Parathyroid adenoma (tissue), 2 donors: ENCODE results near the gene HOXB8.

Experiments used
- H2AFZ ChIP-seq: fragments of 300-600 bp; sonication (generic); one replicate; pipeline ENCODE4 v1.7.0; 2017; ENCODE audit warnings: antibody characterized with exemption, mild to moderate bottlenecking
- H3K27ac ChIP-seq: fragments of 300-600 bp; sonication (generic); one replicate; pipeline ENCODE4 v1.7.0; 2017
- H3K27me3 ChIP-seq: fragments of 300-600 bp; sonication (generic); one replicate; pipeline ENCODE4 v1.7.0; 2017; ENCODE audit warnings: low read length; ENCODE audit not compliant: control insufficient read depth, insufficient read depth
- H3K36me3 ChIP-seq: fragments of 300-600 bp; sonication (generic); one replicate; pipeline ENCODE4 v1.7.0; 2017; ENCODE audit warnings: low read length; ENCODE audit not compliant: control insufficient read depth, insufficient read depth
- H3K4me1 ChIP-seq: fragments of 300-600 bp; sonication (generic); one replicate; pipeline ENCODE4 v1.7.0; 2017; ENCODE audit warnings: control low read depth
- H3K4me2 ChIP-seq: fragments of 300-600 bp; sonication (generic); one replicate; pipeline ENCODE4 v1.7.0; 2017; ENCODE audit warnings: low read length
- H3K4me3 ChIP-seq: fragments of 300-600 bp; sonication (generic); one replicate; pipeline ENCODE4 v1.7.0; 2017; ENCODE audit warnings: low read depth, low read length
- H3K79me2 ChIP-seq: fragments of 300-600 bp; sonication (generic); one replicate; pipeline ENCODE4 v1.7.0; 2017; ENCODE audit warnings: control low read depth
- H3K9ac ChIP-seq: fragments of 300-600 bp; sonication (generic); one replicate; pipeline ENCODE4 v1.7.0; 2017; ENCODE audit warnings: mild to moderate bottlenecking
- H3K9me3 ChIP-seq: fragments of 300-600 bp; sonication (generic); one replicate; pipeline ENCODE4 v1.7.0; 2017; ENCODE audit warnings: low read length; ENCODE audit not compliant: control insufficient read depth
- CTCF ChIP-seq: fragments of 300-600 bp; sonication (generic); IDR thresholded peaks from one replicate; pipeline ENCODE4 v1.7.0; 2017; ENCODE audit warnings: antibody characterized with exemption, mild to moderate bottlenecking
- donor health status: primary hyperparathyroidism.

HOXB8 gene

GRCh38 chr17:48624118-48624517, 9.0 kb upstream of the HOXB8 start:
- no peaks in the 10 kb centered on the region for H3K36me3 ChIP-seq
- H3K4me2 ChIP-seq: no peak overlapping the region
- no peak for TF ChIP-seq CTCF
- H3K27ac ChIP-seq: no peak overlapping the region
- H3K9ac ChIP-seq: no peak overlapping the region
- H3K27me3 ChIP-seq: peaks cover 47% of the 10 kb centered on the region
- no peak overlapping the region for H3K4me3 ChIP-seq
- no peak overlapping the region for H2AFZ ChIP-seq
- no peaks in the 10 kb centered on the region for H3K9me3 ChIP-seq
- H3K79me2 ChIP-seq: no peaks in the 10 kb centered on the region
- peaks cover 6% of the 10 kb centered on the region for H3K4me1 ChIP-seq

GRCh38 chr17:48623583-48623982, 8.5 kb upstream of the HOXB8 start:
- no peak for TF ChIP-seq CTCF
- H3K9me3 ChIP-seq: no peaks in the 10 kb centered on the region
- H3K79me2 ChIP-seq: no peaks in the 10 kb centered on the region
- peaks cover 6% of the 10 kb centered on the region for H3K4me1 ChIP-seq
- no peaks in the 10 kb centered on the region for H3K36me3 ChIP-seq
- no peak overlapping the region for H3K4me3 ChIP-seq
- H3K4me2 ChIP-seq: no peak overlapping the region
- H2AFZ ChIP-seq: no peak overlapping the region
- H3K27me3 ChIP-seq: peaks cover 43% of the 10 kb centered on the region
- H3K9ac ChIP-seq: no peak overlapping the region
- H3K27ac ChIP-seq: no peak overlapping the region

- H3K9me3 ChIP-seq: no peaks in the 10 kb centered on the region
- no peak overlapping the region for H3K4me2 ChIP-seq
- no peak overlapping the region for H3K27ac ChIP-seq
- H3K4me1 ChIP-seq: peaks cover 6% of the 10 kb centered on the region
- no peaks in the 10 kb centered on the region for H3K36me3 ChIP-seq
- no peak overlapping the region for H3K9ac ChIP-seq
- no peaks in the 10 kb centered on the region for H3K79me2 ChIP-seq
- H3K27me3 ChIP-seq: peaks cover 36% of the 10 kb centered on the region
- H2AFZ ChIP-seq: no peak overlapping the region
- TF ChIP-seq CTCF: no peak
- no peak overlapping the region for H3K4me3 ChIP-seq
These were observed 7.8 kb upstream of the HOXB8 start for GRCh38 chr17:48622857-48623256.

- Histone ChIP-seq H3K9me3 (no peaks in the 10 kb centered on the region), H3K27ac (no peak overlapping the region), H3K27me3 (peaks cover 29% of the 10 kb centered on the region), H3K9ac (no peak overlapping the region), H2AFZ (no peak overlapping the region), H3K36me3 (no peaks in the 10 kb centered on the region), H3K79me2 (no peaks in the 10 kb centered on the region), H3K4me1 (peaks cover 5% of the 10 kb centered on the region), H3K4me3 (no peak overlapping the region), H3K4me2 (no peak overlapping the region)
- no peak for TF ChIP-seq CTCF
These were observed 6.6 kb upstream of the HOXB8 start for GRCh38 chr17:48621410-48622392.
